GM12892 (cell line): ENCODE data around the gene HIVEP3.
A peak's percentile ranks its signal among the peaks of the same experiment; 100 is the strongest.

Source experiments
- DNase-seq: peaks from one replicate; pipeline ENCODE4 v3.0.0; 2011; ENCODE audit not compliant: insufficient read length
- FAIRE-seq: peaks from 2 replicates; lab custom pipeline; 2011; peaks lifted over from hg19 to GRCh38; lab: Jason Lieb, UNC
- POLR2A ChIP-seq: IDR thresholded peaks from 2 replicates; pipeline ENCODE4 v1.6.1; 2011; ENCODE audit warnings: low read depth, low read length, control low read depth
- POLR2AphosphoS5 ChIP-seq: IDR thresholded peaks from 2 replicates; pipeline ENCODE4 v1.6.1; 2011; ENCODE audit warnings: low read depth, low read length, control low read depth
- TAF1 ChIP-seq: IDR thresholded peaks from 2 replicates; pipeline ENCODE4 v1.6.1; 2011; ENCODE audit warnings: low read depth, mild to moderate bottlenecking, control low read depth, low read length, borderline replicate concordance

Gene HIVEP3

DNA sequence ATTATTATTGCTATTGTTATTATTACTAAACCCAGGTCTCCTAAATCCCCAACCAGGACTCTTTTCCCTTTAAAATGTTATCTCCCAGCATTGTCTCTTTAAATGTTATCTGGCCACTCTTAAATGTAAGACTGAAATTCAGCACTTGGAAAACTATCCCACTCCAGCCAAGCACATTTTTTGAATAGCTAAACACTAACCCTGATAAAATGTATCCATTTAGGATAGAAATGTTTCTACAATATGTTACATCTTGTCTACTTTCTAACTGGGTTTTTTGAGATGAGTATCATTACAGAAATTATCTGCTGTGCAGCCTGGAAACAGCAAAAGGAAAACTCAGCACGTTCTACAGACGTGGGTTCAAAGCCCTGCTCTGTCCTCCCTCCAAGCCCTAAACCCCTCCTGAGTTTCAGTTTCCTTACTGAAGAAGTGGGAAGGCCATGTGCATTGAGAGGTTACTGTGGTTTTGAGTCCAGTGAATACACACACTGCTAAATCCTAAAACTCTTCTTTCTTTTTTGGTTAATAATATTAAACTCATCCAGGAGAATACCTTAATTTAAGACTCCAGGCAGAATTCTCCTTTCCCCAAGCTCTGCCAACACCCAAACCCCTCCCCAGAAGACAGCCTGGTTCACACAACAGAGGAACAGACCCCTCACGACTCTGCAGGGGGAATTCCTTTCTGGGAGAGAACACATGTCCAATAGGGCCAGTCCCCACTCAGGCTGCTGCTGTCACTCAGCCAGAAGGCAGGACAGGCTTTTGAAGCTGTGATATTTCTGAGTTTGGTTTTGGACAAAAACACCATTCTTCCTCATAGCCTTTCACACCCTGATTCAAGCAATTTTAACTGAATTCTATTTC lies 41.9 kb downstream of the HIVEP3 start:
- TF ChIP-seq POLR2A (no peak), TAF1 (no peak), POLR2AphosphoS5 (no peak)
- DNase-seq (no peak), FAIRE-seq (peak; percentile 66)

DNA sequence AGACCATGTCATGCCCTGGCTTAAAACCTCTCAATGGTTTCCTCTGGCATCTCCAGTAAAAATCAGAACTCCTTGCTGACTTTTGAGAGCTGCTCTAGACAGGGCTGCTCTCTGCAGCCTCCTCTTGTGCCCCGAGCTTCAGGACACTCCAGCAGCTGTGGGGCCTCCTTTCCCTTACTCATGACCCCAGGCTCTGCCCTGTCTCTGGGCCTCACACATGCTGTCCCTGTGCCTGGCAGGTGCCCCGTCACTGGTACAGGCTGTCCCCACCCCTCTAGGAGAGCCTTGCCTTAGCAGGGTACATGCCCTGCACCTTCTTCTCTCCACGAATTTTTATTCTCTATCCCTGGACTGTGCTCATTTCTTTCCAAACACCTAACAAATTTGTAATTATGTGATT lies 43.2 kb downstream of the HIVEP3 start:
- DNase-seq = no peak
- no peak for FAIRE-seq
- TF ChIP-seq POLR2A (no peak), POLR2AphosphoS5 (no peak), TAF1 (no peak)

DNA sequence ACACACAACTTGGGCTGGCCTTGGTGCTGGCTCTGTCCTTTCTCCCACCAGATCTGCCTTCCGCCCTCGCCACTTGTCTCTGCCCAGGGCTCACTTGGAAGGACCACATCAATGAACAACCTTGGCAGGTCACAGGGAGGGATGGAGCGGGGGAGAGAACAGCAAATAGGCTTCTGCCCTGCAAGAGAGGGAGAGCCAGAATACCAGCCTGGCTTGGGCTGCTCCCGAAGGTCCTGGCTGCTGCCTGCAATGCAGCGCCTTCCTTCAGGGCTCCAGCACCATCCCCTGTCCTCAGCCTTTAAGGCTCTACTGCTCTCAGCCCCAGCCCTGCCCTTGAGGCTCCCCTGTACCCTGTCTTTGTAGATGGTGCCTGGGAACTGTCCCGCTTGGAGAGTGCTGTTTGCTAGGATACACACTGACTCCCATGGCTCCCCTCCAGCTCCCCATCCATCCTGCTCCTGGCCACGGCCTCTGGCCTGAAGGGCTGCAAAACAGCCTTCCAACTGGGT lies 43.8 kb downstream of the HIVEP3 start:
- no peak for FAIRE-seq

DNA sequence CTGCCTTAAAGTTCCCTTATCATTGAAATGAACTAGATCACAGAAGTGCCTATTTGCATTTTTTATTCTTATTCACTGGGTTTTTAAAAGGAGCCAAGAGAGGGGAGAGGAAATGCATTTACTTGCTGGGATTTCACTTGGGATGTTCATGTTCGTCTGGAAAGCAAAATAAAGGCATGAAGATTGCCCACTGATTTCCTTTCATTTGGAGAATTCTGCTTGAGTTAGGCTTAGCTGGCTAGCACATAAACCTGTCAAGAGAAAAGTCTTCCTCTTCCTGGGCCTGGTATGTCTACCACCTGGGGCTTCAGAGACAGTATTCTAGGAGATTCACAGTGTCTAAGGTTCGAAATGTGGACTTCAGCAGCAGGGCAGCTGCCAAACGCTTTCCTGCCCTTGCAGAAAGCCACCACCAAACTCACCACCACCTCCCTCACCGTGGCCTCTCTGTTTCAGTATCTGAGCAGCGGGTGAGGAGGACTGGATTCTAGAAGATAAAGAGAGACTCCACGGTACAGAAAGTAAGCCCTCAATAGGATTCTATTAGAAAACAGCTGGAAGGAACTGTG lies 44.5 kb downstream of the HIVEP3 start:
- TF ChIP-seq TAF1 (no peak), POLR2A (no peak), POLR2AphosphoS5 (no peak)
- FAIRE-seq = no peak
- no peak for DNase-seq

More for the DNA sequence above, 43.8 kb downstream of the HIVEP3 start:
- no peak for TF ChIP-seq POLR2AphosphoS5
- TF ChIP-seq POLR2A = no peak
- TF ChIP-seq TAF1 = no peak
- DNase-seq = no peak

DNA sequence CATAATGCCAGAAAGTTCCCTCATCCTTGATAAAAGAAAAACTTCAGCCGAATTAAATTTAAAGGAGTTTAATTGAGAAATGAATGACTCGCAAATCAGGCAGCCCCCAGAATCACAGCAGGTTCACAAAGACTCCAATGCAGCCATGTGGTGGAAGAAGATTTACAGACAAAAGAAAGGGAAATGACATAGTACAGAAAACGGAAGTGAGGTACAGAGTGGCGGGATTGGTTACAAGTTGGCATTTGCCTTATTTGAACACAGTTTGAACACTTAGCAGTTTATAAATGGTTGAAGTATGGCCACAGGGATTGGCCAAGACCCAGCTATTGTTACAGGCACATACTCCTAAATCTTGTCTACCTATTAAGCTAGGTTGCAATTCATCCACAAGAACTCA lies 46.6 kb downstream of the HIVEP3 start:
- no peak for TF ChIP-seq POLR2A
- no peak for TF ChIP-seq TAF1
- no peak for TF ChIP-seq POLR2AphosphoS5
- FAIRE-seq (no peak), DNase-seq (no peak)

DNA sequence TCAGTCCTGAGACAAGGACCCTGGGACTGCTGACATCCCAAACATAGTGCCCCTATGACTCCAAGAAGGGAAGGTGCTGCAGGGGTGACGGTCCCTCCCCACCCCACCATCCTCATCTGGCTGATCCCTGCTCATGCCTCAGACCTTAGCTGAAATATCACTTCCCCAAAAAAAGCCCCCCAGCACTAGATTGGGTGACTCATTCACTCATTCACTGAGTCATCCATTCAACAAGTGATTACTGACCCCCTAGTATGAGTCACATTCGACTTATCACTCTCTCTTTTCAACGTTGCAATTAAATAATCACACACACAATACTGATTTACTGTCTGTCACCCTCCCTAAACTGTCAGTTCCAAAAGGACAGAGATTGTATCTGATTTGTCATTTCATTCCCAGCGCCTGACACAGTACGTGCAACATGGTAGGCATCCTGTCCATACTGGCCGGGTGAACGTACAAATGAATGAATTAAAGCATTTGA lies 48.6 kb downstream of the HIVEP3 start:
- DNase-seq (no peak), FAIRE-seq (no peak)
- TF ChIP-seq POLR2AphosphoS5 (no peak), TAF1 (no peak), POLR2A (no peak)

DNA sequence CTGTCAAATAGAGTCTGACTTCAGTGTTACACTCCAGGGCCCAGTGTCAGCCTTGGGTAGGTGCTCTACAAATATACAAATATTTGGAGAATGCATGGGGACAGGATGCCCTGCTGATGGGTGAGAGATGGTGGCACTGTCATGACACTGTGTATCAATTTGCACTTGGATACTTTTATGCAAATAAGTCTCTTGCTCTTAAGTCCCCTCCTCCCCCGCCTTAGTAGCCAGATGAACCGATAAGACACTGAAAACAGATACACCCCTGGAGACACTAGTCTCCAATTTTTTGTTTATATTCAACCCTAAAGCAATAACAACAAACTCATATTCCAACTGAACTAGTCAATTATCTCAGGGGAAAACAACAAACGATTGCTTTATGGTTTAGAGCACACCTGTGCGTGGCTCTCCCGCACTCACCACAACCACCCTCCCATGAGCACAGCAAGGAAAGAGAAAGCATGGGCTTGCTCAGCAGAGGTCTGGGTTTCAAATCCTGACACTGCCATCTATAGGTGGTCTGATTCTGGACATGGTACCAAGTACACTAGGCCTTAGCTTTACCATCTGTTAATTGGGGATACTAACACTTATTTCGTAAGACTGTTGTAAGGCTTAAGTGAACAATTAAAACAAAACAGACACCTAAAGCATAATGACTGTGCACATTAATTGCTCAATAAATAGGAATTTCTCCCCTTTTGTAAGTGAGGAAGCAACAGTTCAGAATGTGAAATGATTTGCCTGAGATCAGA lies 50.3 kb downstream of the HIVEP3 start:
- DNase-seq (no peak), FAIRE-seq (peak; percentile 89)
- TF ChIP-seq TAF1 (no peak), POLR2A (no peak), POLR2AphosphoS5 (no peak)

DNA sequence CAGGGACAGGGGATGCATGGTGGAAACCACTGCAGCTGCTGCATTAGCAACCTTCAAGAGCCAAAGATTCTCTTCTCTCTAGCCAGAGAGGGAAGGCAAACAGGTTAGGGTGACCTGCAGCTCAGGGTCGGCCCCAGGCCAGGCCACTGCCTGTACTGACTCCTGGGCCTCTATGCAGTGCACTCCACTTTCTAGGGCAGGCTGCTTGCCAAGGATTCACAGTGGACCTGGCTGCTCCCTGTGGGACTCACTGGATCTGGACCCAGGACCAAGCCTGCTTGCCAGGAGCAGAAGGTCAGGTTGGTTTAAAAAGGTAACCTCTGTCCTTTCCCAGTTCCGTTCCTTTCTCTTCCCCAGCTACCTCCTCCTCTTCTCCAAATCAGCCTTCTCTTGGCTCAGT lies 52.4 kb downstream of the HIVEP3 start:
- FAIRE-seq = no peak
- no peak for TF ChIP-seq TAF1
- no peak for TF ChIP-seq POLR2AphosphoS5
- no peak for TF ChIP-seq POLR2A
- DNase-seq = no peak

DNA sequence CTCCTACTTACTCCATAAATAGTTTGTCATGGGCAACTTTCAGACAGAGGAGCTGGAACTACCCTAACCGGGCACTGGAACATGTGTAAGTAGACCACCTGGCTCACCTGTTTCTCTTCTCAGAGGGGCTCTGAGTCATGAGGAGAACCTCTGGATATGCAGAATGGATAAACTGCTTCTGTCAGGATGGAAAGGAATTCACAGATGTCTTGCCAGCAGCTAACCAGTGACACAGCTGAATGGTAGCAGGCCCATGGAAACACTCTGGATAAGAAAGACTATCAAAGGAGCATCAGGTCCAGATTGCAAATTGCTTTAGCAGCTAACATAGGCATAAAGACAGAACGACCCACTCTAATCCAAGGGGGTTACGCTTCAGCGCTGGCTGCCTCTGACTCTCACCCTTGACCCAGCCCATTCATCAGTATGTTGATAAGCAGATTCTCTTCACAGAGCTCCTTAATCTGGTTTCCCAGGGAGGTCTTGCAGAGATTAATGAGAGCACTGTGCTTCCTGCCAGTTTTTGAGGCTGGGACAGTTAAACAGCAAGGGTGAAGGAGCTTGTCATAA lies 54.2 kb downstream of the HIVEP3 start:
- no peak for DNase-seq
- FAIRE-seq = no peak
- TF ChIP-seq TAF1 (no peak), POLR2AphosphoS5 (no peak), POLR2A (no peak)

DNA sequence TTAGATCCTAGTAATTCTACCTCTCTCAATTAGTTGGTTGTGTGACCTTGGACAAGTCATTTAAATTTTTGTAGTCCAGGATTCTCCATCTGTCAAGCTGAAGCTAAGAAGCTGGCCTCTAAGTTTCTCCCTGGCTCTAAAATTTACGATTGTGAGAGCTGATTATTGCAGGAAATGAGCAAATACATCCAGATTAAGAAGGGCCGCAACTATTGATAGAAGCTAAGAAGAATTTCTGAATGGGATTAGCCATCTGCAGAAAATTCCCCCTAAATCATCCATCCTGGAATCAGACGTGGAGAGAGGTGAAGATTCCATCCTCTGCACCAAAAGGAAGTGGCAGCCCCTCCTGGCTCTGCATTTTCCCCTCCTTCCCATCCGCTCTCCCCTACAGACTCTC lies 55.0 kb downstream of the HIVEP3 start:
- TF ChIP-seq POLR2A = no peak
- no peak for TF ChIP-seq TAF1
- TF ChIP-seq POLR2AphosphoS5 = no peak
- FAIRE-seq (no peak), DNase-seq (no peak)
